GM21528 (cell line): Measurements from ENCODE around the gene MRAS.

Experiments
- ATAC-seq: cut with Tn5 transposase; IDR thresholded peaks from one replicate; pipeline ENCODE4 v1.9.1; 2021; ENCODE audit warnings: mild to moderate bottlenecking, moderate library complexity; ENCODE audit not compliant: unreplicated experiment, low FRiP score

The MRAS gene

DNA sequence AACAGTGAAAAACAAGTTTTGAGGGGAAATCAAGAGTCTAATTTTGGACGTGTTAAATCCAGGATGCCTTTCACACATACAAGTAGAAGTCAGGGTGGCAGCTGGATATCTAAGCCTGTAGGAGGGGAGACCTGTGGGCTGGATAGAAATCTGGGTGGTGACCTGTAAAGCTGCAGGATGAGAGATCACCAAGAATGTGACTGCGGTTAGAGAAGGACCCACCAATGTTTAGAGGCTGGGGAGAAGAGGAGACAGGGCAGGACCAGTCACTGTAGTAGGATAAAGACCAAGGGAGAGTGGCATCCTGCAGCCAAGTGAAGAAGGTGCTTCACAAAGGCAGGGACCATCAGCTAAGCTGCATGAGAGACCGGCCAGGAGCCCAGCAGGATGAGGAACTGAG is 36.2 kb downstream of the MRAS start:
- no peak for ATAC-seq

DNA sequence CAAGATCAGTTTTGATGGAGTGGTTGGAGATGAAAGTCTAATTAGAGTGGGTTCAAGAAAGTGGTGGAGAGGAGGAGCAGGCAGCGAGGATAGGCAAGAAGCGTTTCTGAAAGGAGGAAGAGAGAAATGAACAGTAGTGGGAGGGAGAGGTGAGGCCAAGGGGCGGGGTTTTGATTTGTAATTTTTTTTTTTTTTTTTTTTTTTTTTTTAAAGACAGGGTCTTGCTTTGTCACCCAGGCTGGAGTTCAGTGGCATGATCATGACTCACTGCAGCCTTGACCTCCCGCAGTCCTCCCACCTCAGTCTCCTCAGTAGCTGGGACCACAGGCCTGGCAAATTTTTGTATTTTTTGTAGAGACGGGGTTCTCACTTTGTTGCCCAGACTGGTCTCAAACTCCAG is 36.6 kb downstream of the MRAS start:
- no peak for ATAC-seq

DNA sequence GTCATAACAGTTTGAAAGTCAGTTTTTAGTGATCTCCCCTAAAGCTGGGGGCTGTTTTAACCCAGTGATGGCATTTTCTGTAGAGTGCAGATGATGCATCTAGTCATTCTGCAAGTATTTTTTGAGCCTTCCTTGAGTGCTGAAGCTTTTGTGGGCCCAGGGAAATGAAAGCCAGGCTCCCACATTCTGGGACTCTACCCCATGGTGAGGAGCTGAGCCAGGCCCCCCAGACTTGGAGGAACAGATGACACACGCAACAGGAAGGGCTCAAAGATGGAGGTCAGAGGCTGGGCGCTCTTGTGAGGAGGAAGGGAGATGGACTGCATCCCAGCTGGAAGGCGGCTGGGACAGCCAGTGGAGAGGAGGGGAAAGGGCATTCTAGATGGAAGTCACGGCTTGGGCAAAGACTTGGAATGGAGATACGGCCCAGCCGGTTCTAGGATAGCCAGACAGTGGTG is 40.8 kb downstream of the MRAS start:
- no peak for ATAC-seq

DNA sequence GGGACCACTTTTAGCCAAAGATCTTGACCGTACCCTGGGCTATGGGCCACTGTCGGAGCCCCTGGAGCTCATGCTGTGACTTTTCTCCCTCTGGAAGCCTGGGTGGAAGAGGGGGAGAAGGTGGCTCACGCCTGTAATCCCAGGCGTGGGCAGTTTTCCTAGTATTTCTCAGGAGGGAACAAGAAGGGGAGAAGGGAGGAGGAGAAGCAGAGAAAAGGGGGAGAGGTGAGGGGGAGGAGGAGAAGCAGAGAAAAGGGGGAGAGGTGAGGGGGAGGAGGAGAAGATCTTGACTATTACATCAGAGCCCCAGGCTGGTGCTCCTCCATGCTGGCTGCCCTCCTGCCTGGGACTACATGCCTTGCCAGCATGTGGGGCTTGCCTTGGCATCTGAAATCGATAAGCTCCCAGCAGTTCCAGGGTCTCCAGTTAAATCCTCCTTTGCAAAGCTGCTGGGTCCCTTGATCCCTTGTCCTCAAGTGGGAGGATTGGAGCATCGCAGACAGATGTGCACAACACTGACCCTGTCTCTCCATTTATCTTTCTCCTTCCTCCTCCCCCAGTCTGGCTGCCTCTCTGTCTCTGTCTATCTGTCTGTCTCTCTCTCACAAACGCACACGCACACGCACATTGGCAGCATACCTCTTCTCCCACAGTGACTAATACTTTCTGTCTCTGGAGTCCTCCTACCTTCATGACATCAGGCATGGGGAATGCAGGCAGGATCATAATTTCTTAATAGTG is 41.6 kb downstream of the MRAS start:
- ATAC-seq: no peak

DNA sequence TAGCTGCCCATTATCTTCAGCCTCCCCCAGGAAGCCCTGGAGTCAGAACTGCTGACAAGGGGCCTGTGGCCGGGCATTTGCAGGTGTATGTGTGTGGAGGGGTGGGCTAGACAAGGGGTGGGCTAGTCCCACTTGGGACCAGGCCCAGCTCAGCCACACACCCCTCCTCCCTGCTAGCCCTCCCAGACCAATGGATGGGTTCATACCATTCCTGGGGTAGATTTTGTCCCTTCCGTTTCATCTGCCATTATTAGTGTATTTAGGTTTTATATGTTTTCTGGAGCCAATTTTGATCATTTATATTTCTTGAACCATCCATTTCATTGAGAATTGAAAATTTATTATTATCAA is 42.2 kb downstream of the MRAS start:
- no peak for ATAC-seq

DNA sequence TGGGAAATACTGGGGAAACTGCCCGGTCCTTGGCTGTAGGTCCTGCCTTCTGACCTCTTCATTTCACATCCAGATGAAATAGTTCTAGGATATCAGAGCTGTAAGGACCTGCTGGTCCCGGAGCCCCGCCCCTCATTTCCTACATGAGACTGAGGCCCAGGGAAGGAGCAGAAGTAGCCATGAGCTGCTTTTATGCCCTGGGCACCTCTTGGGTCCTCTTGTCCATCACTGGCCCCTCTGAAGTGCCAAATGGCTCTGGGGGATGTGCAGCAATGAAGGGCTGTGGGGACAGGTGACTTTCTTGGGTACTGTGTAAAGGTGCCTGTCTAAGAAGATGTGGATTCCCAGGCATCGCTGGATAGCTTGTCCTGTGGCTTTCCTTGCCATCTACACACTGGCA is 45.8 kb downstream of the MRAS start:
- no peak for ATAC-seq

DNA sequence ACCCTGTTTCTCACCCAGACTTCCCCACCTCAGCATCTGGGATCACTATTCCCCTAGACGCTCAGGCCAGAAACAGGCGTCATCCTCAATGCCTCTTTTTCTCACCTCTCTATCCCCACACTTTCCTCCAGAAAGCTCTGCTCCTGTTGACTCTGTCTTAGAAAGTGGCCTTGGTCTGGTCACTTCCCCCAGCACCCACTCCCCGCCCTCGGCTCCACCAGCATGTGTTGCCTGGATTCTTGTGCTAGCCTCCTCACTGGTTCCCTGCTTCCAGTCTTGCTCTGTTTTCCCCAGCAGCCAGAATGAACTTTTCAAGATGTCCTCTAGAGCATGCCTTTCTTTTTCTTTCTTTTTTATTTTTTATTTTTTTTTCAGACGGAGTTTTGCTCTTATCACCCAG is 46.3 kb downstream of the MRAS start:
- no peak for ATAC-seq

DNA sequence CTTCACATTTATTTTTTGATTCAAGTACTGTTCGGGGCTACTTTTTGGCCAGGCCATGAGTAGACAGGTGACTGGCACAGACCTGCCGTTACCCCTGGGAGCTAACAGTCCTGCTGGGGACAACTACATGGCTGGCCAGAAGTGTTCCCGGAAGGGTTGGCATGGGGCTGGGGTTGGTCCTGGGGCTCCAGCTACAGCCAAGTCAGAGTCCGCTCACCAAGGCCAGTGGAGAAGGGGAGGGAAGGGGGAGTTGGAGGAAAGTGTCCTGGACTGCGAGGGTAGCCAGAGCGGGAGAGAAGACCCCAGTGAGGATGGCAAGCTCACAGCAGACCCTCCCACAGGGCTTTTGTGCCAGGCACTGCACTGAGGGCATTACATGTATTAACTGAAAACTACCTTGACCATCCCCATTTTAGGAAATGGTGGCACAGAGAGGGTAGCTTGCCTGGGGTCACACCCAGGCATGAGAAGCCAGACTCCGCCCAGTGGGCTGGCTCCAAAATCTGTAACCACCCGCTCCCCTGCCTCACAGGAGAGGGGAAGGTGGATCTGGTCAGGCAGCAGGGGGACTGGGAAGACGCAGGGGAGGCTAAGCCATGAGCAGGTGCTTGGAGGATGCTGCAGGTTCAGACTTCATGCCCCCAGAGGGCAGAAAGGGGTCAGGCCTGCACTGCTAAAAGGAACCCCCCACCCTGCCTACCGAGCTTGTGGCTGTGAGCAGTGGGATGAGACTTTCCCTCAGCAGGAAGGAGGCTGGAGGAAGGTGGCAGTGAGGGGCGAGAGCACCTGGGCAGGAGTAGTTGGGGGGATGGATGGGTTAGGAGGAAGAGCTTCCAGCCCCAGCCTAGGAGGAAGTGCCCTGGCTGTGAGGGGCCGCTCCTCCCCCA is 47.7 kb downstream of the MRAS start:
- ATAC-seq: no peak

DNA sequence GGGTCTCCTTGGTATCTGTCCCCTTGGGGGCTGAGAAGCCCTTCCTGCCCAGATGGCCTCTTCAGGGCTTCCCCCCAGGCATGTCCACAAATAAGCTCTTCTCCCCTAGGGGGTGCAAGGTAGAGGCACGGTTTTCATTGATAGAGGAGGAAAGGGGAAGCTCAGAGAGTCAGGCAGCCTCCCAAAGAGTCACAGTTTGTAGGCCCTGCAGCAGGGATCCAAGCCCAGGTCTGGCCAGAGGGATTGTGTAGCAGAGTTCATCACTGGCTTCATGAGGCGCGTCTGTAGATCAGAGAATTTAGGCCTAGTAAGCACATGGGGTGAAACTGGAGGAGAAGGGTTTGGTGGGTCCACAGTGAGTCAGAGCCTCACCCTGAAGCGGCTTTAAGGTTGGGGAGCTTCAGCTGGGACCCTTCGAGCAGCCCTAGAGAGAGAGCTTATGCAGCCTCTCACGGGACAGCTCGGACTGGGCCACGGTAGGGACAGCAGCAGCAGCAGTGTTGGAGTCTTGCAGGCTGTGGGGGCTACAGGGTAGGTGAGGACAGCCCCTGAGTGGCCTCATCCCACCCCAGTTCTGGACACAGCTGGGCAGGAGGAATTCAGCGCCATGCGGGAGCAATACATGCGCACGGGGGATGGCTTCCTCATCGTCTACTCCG is 48.5 kb downstream of the MRAS start:
- ATAC-seq: no peak

DNA sequence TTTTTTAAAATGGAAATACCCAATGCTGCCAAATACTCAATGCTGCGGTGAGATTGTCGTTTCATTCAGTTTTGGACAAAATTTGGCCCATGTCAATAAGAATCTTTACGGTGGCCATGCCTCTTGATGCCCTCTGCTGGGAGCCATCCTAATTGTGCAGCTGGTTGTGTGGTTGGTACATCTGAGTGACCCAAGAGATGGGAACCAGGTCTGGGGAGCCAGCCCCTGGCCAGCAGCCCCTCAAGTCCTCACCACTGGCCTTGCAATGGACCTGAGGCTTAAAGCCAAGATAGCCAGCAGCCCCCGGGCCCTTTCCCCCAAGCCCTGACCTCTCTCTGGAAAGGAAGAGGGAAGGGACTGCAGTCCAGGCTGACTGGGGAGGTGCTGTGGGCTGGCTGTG is 49.6 kb downstream of the MRAS start:
- ATAC-seq: no peak

DNA sequence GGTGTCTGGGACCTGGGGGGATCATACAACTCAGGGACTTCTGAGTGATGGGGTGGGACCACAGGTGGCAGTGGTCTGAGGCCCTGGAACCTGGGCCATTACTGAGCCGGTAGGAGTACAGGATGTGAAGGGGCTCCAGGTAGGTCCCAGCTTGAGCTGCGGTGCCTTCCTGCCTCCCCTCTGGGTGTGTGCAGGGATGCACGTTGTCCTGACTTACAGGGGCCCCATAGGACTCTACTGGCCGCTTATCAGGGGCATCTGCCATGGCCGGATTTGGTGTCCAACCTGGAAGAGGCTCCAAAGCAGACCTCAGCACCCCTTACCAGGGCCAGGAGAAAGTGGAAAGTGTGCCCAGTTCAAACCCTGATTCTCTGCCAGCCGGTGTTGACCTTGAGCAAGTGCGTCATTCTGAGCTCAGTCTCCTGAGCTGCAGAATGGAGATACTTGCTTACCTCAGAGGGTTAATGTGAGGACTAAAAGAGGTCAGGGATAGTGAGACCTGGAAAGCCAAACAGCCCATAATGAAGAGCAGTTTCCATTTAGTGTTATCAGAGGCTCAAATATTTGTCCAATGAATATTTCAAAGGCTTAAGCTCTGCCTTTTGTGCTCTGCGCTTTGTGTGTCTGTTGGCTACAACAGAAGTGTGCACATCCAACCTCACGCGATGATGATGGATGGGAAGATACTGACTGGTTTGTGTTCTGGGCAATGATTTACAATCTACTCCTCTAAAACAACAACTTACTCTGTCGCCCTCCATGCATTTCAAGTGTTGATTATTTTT is 50.6 kb downstream of the MRAS start:
- ATAC-seq: no peak

DNA sequence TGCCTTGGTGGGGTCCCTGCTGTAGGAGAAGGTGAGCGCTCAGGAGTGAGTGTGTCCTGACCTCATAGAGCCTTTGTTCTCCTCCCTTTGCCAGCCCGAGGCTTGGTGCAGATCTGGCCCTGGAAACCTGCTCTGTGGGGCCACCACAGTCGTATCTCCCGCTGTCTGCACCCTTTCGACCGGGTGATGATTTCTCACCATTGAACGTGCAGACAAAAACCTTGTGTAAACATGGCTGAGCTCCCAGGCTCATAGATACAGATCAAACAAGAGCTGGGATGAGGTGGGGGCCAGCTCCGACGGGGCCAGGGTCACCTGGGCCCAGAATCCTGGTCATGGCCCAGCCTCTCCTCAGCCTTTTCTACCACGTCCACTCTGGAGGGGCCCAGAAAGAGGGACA is 51.4 kb downstream of the MRAS start:
- ATAC-seq: no peak

DNA sequence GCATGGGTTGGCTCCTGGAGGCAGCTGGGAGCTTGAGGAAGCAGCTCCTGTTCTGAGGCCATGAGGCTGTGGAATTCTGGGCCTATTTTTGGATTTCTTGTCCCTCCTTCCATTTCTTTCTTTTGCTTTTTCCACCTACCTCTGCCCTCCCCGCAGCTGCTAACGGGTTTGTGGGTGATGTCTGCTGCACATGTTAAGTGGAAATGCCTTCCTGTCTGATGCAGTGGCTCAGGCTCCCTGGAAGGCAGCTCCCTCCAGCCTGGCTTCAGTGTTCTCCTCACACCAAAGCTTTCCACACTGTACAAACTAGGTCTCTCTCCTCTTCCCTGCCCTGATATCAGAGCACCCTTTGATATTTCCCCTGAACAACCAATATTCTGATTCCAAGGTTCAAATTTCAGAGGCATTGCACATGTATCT is 52.3 kb downstream of the MRAS start:
- ATAC-seq: no peak

DNA sequence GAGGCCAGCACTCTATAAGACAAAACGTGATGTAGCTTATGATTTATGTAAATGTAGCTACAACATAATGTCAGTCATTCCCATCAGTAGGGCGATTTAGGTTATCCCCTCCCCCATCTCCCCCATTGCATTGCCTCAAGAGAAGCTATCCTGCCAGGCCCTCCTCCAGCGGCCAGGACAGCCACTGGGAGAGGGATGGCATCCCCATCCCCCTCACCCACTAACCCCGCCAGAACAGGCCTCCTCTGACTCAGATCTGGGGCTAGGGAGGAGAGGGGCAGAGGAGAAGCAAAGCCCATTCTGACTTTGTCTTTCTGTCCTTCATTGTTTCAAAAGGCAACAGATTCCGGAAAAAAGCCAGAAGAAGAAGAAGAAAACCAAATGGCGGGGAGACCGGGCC is 53.5 kb downstream of the MRAS start:
- no peak for ATAC-seq

DNA sequence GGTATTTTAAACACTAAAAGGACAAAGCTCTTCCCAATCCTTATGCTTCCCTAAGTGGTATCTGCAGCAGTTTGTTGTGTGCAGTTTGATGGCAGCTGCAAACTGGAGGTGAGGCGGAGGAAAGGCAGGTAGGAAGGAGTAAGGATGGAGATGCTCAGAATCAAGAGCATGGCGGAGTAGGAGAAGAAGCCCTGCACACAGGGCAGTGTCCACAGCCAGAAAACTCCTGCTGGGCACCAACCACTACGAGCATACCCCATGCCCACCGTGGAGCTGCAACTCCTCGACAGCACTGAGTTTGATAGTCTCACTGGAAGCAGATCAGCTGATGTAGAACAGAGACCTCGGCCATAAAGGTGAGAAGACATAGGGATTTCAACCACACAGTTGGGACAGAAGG is 55.7 kb downstream of the MRAS start:
- ATAC-seq: no peak

DNA sequence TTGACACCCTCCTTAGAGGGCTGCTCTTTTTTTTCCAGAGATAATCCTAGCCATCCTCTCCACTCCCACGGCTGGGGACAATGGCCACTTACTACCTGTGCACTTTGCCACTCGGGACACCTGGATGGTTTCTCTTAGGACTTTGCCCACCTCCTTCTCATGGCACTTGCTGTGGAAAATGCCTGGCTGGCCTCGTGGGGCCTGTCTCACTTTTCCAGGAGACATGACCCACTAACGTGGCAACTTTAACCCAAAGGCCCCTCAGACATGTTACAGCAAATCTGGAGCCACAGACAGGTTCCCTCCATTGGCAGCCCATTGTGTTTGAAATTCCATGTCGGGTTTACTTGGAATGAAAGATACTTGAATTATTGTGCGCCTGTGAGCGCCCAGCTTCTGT is 56.6 kb downstream of the MRAS start:
- no peak for ATAC-seq

DNA sequence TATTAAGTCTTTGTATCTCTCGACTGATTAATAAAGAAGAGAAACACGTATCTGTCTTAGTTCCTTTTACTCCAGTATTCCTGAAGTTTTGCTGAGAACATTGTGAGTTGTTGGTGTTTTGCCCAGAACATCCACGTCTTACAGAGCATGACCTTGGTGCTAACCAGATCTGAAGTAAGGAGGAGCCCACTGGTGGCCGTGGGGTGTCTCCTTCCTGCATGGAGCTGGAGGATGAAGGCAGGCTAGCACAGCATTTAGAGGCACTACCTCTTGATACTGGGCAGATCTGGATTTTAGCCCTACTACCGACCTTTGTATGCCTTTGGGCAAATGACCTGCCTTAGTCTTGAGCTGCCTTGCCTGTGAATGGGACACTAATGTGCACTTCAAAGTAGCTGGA is 57.1 kb downstream of the MRAS start:
- ATAC-seq: no peak

DNA sequence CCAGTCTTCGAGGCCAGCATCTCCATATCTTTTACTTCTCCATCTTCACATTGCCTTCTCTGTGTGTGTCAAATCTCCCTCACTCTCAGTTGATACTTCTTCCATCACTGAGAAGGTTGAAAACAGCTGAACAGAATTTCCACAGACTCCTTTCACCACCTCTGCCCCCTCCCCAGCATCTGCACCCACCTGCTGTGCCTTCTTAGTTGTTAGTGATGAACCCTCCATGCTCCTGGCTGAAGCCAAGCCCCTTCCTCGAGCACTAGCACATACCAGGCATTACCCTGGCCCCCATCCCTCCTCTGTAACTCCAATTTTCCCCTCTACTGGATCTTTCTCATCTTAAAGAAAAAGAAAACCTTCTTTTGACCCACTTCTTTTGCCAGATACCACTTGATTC is 58.2 kb downstream of the MRAS start:
- no peak for ATAC-seq

DNA sequence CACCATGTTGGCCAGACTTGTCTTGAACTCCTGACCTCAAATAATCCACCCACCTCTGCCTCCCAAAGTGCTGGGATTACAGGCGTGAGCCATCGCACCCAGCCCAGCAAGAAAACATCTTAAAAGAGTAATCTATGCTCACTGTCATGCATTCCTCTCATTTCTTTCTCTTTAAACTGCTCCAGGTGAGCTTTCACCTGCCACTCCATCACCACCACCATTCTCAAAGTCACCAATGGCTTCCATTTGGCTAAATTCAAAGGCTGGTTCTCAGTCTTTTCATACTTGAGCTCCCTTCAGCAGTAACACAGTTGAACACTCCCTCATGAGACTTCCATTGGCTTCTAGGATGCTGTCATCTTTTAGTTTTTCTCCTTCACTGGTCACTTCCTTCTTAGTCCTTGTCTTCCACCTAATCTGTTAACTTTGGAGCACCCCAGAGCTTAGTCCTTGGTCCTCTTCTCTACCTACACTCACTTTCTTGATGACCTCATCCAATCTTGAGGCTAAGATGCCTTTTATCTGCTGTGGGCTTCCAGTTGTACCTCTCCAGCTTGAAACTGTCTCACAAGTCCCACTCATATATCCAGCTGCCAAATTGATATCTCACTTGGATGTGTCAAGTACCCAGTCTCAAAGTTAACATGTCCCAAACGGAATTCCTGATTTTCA is 59.0 kb downstream of the MRAS start:
- ATAC-seq: no peak
